Dermis microvascular lymphatic vessel endothelial cell (primary cell): ENCODE data around the gene CBX4. TPM values are rescaled to one million over a fixed set of nuclear protein-coding genes. Genes with fewer than 3 reads are reported as not detected.

Experiments used
- DNase-seq, 2 donors: peaks; one replicate each; pipeline versions ENCODE4 v3.0.0 to v3.0.0-alpha.2; 2010; ENCODE audit warnings: low read depth in 2 of 2
- total RNA-seq: library from RNA; depleted of rRNA; stranded (reverse); fragments of >200 nt; gene quantifications from 2 replicates; pipeline ENCODE4 v1.2.1, GENCODE V29; 2014

Gene CBX4
- total RNA-seq, result 9.0 and 14.7 TPM in 2 replicates

DNA sequence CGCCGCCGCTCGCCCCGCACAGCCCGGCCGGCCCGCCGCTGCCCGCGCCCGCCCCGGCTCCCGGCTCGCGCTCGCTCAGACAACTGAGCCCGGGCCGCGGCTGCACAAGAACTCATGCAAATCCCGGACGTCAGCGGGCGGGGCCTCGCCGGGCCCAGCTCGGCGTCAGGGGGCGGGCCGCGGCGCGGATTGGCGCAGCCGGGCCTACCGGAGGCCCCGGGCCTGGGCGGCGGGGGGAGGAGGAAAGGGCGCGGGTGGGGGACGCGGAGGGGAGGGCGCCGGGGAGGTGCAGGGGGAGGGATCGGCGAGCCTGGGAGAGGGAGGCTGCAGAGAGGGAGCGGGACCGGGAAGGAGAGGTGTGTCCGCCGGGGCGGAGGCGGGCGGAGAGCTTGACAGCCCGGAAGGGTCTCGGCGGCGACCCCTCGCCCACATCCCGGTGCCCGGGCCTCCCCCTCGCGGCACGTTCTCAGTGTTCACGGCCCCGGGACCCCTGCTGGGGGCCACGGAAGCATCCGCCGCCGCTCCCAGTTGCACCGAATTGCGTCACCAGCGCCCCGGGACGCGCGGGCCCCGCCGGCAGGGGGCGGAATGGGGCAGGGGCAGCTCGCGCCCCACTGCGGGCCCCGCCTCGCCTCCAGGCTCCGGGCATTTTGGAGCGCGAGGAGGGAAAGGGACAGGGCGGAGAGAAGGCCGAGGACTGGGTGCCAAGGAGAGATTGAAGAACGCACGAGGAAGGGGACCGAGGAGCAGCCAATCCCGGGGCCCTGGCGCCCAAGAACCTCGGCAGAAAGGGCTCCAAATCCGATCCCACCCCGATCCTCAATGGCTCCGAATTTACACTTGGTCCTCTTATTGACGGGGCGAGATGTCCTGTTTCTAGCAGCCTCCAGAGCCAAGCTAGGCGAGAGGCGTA lies at the start of gene CBX4:
CBX4 (minus strand) TSS at position 85 of the 913 bp plus-strand sequence. CDS start 189 bp downstream, outside the sequence.
- DNase-seq, result peak; percentile 73 to 92

DNA sequence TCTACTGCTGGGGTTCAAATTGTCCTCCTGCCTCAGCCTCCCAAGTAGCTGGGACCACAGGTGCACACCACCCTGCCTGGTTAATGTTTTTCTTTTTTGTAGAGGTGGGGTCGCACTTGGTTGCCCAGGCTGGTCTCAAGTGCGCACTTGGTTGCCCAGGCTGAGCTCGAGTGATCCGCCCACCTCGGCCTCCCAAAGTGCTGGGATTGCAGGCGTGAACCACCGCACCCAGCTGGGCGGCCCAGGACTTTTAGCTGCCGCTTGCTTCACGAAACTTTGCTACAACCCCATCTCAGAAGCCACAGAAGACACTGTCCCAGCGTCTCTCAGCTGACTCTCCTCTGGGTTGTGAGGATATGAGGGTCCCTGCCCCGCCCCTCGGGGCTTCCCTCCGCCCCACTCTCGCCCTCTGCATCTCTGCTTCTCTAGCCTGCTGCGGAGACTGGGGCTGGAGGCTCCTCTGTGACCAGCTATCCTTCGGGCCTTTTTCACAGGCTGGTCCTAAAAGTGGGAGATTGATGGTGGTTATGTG lies 48.8 kb upstream of the CBX4 start:
- no peak for DNase-seq

DNA sequence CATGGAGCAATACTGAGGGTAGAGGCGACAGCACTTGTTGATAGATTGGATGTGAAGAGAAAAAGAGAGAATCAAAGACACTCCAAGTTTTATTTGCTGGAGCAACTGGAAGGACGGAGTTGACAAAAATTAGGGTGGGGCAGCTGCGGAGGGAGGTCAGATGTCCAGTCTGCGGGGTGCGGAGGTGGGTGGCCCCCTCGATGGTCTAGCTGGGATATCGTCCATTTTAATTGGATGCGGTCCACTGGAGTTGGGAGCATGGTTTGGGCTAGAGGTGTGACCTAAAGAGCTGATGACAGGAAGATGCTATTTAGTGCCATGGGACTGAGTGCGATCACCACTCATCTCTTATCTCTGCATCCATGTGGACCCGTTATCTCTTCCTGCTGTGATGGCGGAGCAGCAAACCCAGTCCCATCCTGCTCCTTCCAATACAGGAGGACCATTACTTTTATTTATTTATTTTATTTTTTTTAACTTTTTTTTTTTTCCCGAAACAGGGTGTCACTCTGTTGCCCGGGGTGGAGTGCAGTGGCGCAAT lies 48.3 kb upstream of the CBX4 start:
- DNase-seq, result no peak

DNA sequence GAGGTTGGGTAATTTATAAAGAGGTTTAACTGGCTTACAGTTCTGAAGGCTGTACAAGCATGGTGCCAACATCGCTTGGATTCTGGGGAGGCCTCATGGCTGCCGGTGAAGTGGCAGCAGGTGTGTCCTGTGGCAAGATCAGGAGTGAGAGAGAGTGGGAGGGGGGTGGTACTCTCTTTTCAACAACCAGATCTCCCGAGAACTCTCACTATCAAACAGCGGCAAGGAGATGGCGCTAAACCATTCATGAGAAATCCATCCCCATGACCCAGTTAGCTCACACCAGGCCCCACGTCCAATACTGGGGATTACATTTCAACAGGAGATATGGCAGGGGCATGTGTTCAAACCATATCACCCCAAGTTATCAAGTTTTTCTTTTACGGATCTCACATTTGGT lies 44.0 kb upstream of the CBX4 start:
- no peak for DNase-seq

DNA sequence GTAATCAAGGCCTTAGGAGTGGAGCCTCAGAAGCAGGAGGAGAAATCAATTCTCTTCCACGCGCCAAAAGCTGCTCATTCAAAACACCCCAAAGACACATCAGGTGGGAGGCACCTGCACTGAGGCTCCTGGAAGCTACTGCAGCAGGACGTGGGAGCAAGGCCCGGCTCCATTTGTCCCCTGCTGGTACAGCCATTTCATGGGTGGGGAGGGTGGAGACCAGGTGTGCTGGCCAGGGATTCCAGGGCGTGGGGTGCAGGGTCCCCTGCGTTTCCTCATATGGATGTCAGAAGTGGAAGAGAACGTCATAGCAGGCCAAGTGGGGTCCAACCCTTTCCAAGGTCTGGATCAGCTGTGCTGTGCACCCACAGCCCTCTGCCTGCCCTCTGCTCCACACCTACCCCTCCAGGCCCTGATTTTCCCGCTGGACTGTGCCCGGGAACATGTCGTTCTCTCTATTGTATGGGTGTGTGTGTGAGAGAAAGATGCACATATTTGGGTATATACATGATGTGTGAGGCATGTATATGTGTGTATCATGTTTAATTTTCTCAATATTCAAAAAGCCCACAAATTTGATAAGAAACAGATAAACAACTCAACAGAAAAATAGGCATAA lies 39.2 kb upstream of the CBX4 start:
- no peak for DNase-seq

DNA sequence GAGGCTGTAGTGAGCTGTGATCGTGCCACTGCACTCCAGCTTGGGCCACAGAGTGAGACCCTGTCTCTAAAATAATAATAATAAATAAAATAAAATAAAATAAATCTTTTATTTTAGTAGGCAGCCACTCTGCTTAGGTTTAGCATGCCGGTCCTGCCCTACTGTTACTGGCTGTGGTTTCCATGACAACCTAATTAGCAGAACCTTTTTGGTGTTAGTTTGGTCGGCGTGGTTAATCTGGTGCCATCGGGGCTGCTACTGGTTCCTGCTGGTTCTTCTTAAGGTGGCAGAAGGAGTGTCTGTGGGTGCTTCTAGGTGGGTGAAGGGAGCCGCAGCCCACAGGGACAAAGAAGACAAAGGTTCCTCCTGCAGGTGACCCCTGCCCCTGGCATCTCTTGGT lies 37.8 kb upstream of the CBX4 start:
- no peak for DNase-seq

DNA sequence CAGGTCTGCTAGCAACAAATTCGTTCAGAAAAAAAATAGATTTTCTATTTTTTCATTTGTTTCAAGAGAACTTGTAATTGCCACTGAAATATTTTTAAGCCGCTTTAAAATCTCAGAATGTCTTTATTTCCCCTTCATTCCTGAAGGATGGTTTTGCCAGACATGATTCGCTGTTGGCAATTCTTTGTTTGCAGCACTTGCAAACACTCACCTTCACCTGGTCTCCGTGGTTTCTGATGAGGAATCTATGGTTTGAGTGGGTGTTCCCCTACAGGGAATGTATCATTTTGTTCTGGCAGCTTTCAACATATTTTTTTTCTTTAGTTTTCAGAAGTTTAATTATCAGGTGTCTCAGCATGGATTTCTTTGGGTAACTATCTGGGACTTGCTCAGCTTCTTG lies 36.3 kb upstream of the CBX4 start:
- no peak for DNase-seq

DNA sequence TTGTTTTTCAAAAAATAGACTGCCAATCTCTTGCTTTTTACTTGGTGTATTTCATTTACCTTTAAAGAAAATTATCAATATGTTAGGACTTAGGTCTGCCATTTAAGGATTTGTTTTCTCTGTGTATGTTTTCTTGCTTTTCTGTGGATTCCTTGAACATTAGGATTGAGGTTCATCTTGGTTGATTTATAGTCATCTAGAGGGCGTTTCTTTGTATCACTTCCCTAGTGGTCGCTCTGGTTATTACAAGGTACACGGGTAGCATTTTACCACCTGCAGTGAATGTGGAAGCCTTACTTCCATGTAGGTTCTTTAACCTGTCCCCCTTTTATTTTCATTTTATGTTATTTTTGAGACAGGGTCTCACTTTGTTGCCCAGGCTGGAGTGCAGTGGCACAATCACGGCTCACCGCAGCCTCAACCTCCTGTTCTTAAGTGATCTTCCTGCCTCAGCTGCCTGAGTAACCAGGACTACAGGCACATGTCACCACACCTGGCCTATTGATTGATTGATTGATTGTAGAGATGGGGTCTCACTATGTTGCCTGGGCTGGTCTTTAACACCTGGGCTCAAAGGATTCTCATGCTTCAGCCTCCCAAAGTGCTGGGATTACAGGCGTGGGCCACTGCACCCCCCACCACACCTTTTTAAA lies 35.2 kb upstream of the CBX4 start:
- DNase-seq, result peak; percentile 10 to 48

DNA sequence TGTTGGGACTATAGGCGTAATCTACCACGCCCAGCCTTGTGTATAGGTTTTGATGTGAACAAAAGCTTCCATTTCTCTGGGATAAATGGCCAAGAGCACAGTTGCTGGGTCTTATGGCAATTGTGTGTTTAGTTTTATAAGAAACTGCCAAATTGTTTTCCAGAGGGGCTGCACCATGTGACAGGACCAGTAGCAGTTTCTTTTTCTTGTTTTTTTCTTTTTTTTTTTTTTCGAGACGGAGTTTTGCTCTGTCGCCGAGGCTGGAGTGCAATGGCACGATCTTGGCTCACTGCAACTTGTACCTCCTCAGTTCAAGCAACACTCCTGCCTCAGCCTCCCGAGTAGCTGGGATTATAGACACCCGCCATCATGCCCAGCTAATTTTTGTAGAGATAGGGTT lies 34.3 kb upstream of the CBX4 start:
- DNase-seq, result no peak

DNA sequence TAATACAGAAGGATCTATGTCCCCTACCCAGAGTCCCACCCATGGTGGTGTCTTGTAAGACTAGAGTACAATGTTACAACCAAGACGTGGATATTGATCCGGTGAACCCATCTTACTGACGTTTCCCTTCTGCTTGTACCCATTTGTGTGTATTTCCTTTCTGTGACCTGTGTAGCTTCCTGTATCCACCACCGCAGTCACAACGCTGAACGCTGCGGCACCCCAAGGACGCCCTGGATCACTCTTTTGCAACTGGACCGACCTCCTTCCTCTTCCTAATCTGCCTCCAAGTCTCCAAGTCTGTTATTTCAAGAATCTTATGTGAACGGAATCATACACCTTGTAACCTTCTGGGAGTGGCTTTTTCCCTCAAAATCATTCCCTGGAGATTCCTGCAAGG lies 33.5 kb upstream of the CBX4 start:
- DNase-seq, result no peak

DNA sequence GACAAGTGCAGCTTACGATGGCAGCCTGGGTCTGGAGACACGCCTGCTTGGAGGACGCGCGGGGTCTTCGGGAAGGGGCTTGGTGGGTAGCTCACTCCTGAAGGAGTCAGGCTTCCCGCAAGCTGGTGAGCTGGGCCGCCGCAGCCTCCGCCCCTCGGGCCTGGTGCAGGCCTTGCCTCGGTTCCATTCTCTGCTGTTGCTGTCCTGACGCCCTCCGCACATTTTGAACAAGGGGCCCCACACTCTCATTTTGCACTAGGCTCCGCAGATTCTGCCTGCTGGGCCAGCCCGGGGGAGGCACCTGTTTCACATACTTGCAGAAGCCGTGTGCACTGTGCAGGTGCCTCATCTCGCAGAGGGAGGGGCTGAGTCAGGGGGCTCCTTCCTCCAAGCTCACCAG lies 31.9 kb upstream of the CBX4 start:
- DNase-seq, result no peak

DNA sequence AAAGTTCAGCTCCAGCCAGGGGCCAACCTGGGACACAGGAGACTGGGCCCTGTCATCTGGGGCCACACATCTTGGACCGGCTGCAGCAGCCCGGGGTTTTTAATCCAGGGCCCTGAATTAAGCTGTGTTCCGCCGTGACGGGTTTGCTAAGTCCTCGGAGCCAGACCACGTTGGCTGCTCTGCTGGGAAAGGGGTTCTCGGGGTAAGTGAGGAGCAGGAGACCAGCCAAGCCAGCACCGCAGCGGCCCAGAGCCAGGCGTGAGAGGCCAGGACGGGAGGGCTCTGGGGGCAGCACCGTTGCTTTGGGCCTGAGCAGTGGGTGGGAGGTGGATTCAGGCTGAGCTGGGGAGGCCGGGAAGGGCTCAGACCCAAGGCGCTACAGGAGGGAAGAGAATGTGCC lies 31.3 kb upstream of the CBX4 start:
- DNase-seq, result no peak

DNA sequence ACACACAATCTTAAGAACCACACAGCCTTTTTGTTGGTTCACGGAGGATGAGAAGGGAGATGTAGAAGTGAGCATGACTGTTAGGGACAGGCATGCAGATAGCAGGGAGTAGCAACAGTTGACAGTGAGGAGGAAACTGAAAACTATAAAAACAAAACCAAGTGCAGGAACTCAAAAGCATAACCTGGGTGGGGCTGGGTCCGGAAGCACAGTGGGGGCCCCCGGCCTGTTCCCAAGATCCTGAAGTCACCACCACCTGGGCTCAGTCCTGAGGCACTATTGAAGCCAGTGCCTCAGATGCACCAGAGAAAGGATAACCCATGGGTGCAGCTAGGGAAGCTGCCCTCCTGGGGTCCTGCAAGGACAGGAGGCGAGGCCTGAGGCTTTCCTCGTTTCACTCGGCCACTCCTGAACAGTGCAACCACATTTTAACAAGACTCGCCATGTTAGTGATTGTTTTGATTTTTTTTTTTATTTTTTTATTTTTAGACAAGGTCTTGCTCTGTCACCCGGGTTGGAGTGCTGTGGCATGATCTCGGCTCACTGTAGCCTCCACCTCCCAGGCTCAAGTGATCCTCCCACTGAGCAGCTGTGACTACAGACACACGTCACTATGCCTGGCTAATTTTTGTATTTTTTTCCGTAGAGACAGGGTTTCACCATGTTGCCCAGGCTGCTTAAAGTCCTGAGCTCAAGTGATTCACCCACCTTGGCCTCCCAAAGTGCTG lies 27.7 kb upstream of the CBX4 start:
- DNase-seq, result no peak

DNA sequence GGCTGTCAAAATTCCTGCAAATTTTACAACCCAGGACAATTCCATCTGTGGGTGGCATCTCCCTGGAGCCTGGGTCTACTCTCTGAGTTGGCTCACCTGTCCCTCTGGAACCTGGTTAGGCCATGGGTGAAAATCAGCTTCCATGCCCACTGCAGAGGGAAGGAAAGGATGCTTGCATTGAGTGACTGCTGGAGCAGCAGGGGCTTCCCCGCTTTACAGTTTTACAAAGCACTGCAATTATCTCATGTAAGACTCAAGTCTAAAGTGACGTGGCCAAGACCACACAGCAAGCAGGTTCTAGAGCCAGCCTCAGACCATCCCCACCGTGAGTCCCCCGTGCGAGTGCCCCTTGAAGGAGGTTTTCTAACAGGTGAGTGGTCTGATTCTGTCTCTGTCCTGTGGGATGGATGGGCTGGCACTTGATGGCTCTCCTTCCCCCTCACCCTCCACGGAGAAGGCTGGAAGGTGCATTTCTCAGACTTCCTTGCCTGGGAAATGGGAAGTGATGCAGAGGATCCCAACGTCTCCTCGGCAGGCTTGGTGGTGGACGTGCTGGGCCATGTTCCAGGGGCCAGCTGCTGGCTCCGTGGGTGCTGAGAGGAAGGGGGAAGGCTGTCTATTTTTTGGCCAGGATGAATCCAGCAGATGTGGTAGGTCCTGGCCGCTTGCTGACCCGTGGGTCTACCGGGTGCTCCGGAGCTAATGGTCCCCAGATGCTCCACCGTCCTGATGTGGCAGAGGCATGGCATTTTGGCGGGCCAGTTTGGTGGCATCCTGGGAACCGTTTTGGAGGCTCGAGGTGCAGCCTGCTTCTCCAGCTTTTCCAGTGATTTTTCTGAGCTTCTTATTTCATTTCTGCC lies 26.3 kb upstream of the CBX4 start:
- DNase-seq, result no peak

DNA sequence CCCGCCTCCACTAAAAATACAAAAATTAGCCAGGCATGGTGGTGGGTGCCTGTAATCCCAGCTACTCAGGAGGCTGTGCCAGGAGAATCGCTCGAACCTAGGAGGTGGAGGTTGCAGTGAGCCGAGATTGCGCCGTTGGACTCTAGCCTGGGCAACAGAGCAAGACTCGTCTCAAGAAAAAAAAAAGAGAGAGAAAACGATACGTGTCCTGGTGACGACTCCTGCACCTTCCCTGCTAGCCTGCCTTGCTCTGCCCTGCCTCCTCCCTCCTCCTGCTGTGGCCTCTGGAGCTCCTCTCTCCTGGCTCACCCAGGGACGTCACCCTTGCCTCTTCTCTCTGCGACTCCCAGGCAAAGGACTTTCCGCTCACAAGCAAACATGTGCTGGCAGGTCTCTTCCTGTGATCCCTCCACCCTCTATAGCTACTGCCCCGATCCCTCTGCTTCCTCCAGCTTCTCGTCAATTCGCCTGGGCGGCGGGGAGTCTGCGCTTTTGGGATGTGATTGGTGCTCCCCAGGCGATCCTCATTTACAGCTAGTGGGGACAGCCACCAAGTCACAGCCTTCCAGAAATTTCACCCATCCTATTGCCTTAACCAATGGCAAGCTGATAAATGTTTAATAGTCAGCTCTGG lies 25.5 kb upstream of the CBX4 start:
- DNase-seq, result no peak

DNA sequence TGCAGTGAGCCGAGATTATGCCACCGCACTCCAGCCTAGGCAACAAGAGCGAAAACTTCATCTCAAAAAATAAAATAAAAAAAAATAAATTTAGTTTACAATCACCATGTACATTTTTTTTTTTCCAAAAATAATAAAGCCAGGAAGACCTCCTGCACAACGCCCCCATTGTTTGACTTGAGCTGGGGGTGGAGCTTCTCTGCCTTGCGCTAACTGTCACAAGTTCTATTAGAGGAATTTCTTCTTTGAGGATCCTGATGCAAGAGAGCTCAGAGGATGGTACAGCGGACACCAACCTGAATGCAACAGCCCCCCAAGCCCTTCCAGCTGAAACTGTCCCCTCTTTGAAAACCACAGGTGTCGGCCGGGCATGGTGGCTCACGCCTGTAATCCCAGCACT lies 24.9 kb upstream of the CBX4 start:
- no peak for DNase-seq

DNA sequence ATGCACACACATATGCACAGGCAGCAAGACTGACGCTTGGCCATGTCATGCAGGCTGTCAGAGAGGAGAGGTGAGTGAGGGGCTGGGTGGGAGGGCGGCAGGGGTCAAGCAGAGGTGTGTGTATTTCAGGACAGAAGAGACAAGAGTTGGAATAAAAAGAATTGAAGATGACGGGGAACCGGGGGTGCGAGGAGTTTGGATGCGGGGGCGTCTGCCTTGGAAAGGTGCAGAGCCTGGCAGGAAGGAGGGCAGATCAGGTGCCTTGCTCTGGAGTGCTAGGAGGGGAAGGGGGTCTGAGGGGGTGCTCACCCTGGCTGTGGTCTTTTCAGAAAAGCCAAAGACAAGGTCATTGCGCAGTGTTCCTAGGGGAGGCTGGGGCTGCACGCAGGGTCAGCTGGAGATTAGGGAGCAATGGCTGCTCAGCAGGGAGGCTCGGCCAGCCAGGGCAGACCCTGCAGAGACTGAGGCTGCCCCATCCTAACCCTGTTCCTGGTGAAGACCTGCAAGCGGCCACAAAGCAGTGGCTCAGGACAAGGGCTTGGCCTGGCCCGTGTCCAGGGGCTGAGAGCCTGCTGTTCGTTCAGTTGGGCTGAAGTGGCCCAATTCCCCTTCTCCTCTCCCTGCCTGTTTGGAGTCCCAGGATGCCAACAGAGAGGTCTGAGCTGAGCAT lies 23.7 kb upstream of the CBX4 start:
- no peak for DNase-seq

DNA sequence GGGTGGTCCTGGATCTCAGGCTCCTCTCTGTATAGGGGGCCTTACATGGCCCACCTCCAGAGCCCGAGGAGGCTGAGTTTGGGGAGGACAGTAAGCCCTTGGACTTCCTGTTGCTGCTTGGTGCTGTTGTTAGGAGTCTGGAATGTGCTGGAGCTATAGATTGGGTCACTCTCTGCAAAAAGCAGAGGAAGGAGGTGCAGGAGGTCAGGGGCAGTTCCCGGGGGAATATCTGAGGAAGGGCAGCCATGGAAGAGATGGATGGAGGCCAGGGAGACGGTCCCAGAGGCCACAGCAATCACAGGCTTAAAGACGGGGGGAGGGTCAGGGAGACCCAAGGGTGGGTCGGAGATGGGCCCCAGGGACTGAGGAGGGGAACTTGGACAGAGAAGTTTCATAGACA lies 23.0 kb upstream of the CBX4 start:
- DNase-seq, result no peak
